Caco-2 (cell line): ENCODE results near the gene TPRX2. TPM values are rescaled to one million over a fixed set of nuclear protein-coding genes. Genes with fewer than 3 reads are reported as not detected.

Experiments used
- BruUV-seq: library from RNA; stranded (reverse); fragments of 400-500 nt; replicated peaks from 2 replicates; lab custom pipeline; 2021; lab: Mats Ljungman, UMichigan
- CTCF ChIA-PET: fragments of 300-600 bp; sonication (Branson Sonifier 250); formaldehyde crosslinking; loops from one replicate; lab custom pipeline; 2022; ENCODE audit warnings: antibody characterized with exemption; lab: Charles Lee
- POLR2A ChIA-PET: fragments of 300-600 bp; sonication (Branson Sonifier 250); formaldehyde crosslinking; loops from one replicate; lab custom pipeline; 2022; ENCODE audit warnings: antibody characterized with exemption; lab: Charles Lee
- DNase-seq, 2 experiments: peaks; one replicate each; pipeline versions ENCODE4 v3.0.0 to v3.0.0-alpha.2; 2020 to 2022
- H3K27me3 ChIP-seq: replicated peaks from 2 replicates; pipeline ENCODE4 v1.6.0; 2011; ENCODE audit warnings: low read length; ENCODE audit not compliant: control insufficient read depth, insufficient read depth
- H3K36me3 ChIP-seq: 2 replicates; pipeline ENCODE4 v1.5.1; 2011; ENCODE audit warnings: low read length; ENCODE audit not compliant: control insufficient read depth, insufficient read depth
- H3K4me1 ChIP-seq: fragments of 250-450 bp; sonication (Bioruptor Pico); 2 replicates; pipeline ENCODE4 v1.5.1; 2020; ENCODE audit warnings: mild to moderate bottlenecking
- H3K4me3 ChIP-seq: 2 replicates; pipeline ENCODE4 v1.5.1; 2011; ENCODE audit warnings: low read depth, mild to moderate bottlenecking, control low read depth, low read length
- H3K9me3 ChIP-seq: fragments of 250-450 bp; sonication (Bioruptor Pico); 2 replicates; pipeline ENCODE4 v1.5.1; 2020; ENCODE audit warnings: mild to moderate bottlenecking, moderate library complexity
- H3K27ac Mint-ChIP-seq: one replicate; pipeline ENCODE4 v1.8.0; 2022; ENCODE audit warnings: mixed read lengths; ENCODE audit not compliant: unreplicated experiment
- H3K27me3 Mint-ChIP-seq: one replicate; pipeline ENCODE4 v1.8.0; 2022; ENCODE audit warnings: mixed read lengths; ENCODE audit not compliant: insufficient read depth, unreplicated experiment
- H3K36me3 Mint-ChIP-seq: one replicate; pipeline ENCODE4 v1.8.0; 2022; ENCODE audit warnings: mild to moderate bottlenecking, mixed read lengths; ENCODE audit not compliant: insufficient read depth, unreplicated experiment
- H3K4me1 Mint-ChIP-seq: one replicate; pipeline ENCODE4 v1.8.0; 2022; ENCODE audit warnings: low read depth, mixed read lengths; ENCODE audit not compliant: unreplicated experiment
- H3K4me3 Mint-ChIP-seq: one replicate; pipeline ENCODE4 v1.8.0; 2022; ENCODE audit warnings: mild to moderate bottlenecking, moderate library complexity, mixed read lengths; ENCODE audit not compliant: unreplicated experiment
- H3K9me3 Mint-ChIP-seq: one replicate; pipeline ENCODE4 v1.8.0; 2022; ENCODE audit warnings: mixed read lengths; ENCODE audit not compliant: unreplicated experiment
- intact Hi-C: fragments of 100-400 bp; cut with micrococcal nuclease; formaldehyde crosslinking; loops from one replicate; pipeline ENCODE4 v1.10.0; 2022; ENCODE audit not compliant: unreplicated experiment
- total RNA-seq: library from RNA; stranded (reverse); gene quantifications from 2 replicates; pipeline ENCODE4 v1.2.3, GENCODE V29; 2022
- TF ChIP-seq, protein P1 (sequence below), 2 experiments: fragments of 200-600 bp in 1 of 2; IDR thresholded peaks; 1 replicate in 1 of 2; 2 replicates in 1 of 2; pipeline versions ENCODE4 v1.5.1 to v1.8.0; 2011 to 2022; ENCODE audit warnings: antibody characterized with exemption in 1 of 2, control low read depth in 1 of 2, inconsistent platforms in 1 of 2, low read depth in 1 of 2, low read length in 1 of 2, mild to moderate bottlenecking in 1 of 2, moderate library complexity in 1 of 2; ENCODE audit not compliant: insufficient read depth in 1 of 2, severe bottlenecking in 1 of 2, unreplicated experiment in 1 of 2

Gene TPRX2
- total RNA-seq, 1 experiment from 2014 or later: not detected

DNA sequence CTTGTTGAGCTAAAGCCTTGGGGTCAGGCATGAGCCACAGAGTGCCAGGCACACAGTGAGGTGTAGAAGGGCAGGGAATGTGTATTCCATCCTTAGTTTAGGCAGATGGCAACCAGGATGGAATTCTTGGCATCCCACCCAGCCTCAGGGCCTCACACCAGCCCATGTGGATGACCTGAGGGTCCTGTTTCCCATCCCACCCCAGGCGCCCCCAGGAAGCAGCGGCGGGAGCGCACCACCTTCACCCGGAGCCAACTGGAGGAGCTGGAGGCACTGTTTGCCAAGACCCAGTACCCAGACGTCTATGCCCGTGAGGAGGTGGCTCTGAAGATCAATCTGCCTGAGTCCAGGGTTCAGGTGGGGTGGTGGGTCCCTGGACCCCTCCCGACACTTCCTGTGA is 23.0 kb upstream of the TPRX2 start:
- no peaks in the 10 kb centered on the region for H3K36me3 ChIP-seq
- H3K27ac Mint-ChIP-seq: no peak overlapping the region

DNA sequence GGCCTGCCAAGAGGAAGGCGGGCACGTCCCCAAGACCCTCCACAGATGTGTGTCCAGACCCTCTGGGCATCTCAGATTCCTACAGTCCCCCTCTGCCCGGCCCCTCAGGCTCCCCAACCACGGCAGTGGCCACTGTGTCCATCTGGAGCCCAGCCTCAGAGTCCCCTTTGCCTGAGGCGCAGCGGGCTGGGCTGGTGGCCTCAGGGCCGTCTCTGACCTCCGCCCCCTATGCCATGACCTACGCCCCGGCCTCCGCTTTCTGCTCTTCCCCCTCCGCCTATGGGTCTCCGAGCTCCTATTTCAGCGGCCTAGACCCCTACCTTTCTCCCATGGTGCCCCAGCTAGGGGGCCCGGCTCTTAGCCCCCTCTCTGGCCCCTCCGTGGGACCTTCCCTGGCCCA is 19.6 kb upstream of the TPRX2 start:
- TF ChIP-seq, protein P1, sequence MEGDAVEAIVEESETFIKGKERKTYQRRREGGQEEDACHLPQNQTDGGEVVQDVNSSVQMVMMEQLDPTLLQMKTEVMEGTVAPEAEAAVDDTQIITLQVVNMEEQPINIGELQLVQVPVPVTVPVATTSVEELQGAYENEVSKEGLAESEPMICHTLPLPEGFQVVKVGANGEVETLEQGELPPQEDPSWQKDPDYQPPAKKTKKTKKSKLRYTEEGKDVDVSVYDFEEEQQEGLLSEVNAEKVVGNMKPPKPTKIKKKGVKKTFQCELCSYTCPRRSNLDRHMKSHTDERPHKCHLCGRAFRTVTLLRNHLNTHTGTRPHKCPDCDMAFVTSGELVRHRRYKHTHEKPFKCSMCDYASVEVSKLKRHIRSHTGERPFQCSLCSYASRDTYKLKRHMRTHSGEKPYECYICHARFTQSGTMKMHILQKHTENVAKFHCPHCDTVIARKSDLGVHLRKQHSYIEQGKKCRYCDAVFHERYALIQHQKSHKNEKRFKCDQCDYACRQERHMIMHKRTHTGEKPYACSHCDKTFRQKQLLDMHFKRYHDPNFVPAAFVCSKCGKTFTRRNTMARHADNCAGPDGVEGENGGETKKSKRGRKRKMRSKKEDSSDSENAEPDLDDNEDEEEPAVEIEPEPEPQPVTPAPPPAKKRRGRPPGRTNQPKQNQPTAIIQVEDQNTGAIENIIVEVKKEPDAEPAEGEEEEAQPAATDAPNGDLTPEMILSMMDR (IDR thresholded peaks at IDR 0.05; ENCODE audit: insufficient read depth in 1 of 2, low read depth in 1 of 2, low read length in 1 of 2, severe bottlenecking in 1 of 2, unreplicated experiment in 1 of 2): no peak
- ChIA-PET POLR2A (no interaction called here), CTCF (interaction anchor here (2.0 kb wide), 1 partner anchor 30 kb away, joined by 4 read pairs; no protein-coding TSS in a partner anchor)
- intact Hi-C loops: no loop called here
- H3K36me3 Mint-ChIP-seq: no peaks in the 10 kb centered on the region
- H3K4me1 Mint-ChIP-seq: no peaks in the 10 kb centered on the region
- H3K9me3 Mint-ChIP-seq: no peaks in the 10 kb centered on the region
- no peaks in the 10 kb centered on the region for H3K36me3 ChIP-seq
- no peak for DNase-seq
- H3K27ac Mint-ChIP-seq: no peak overlapping the region
- no peaks in the 10 kb centered on the region; the same call in 1 of the 2 replicates for H3K9me3 ChIP-seq
- no peaks in the 10 kb centered on the region for H3K4me1 ChIP-seq
- H3K4me3 ChIP-seq: no peak overlapping the region
- H3K27me3 ChIP-seq: no peaks in the 10 kb centered on the region
- peaks cover 7% of the 10 kb centered on the region for H3K27me3 Mint-ChIP-seq
- BruUV-seq: no TSS peak
- no peak overlapping the region for H3K4me3 Mint-ChIP-seq

More for the DNA sequence above, 23.0 kb upstream of the TPRX2 start:
- Histone ChIP-seq H3K27me3 (no peaks in the 10 kb centered on the region), H3K4me3 (no peak overlapping the region), H3K4me1 (no peaks in the 10 kb centered on the region), H3K9me3 (no peaks in the 10 kb centered on the region; the same call in 1 of the 2 replicates)
- Mint-ChIP-seq H3K36me3 (no peaks in the 10 kb centered on the region), H3K4me3 (no peak overlapping the region), H3K4me1 (no peaks in the 10 kb centered on the region), H3K9me3 (no peaks in the 10 kb centered on the region), H3K27me3 (no peaks in the 10 kb centered on the region)
- BruUV-seq: no TSS peak
- intact Hi-C loops: no loop called here
- TF ChIP-seq, protein P1 (IDR thresholded peaks at IDR 0.05; ENCODE audit: insufficient read depth in 1 of 2, low read depth in 1 of 2, low read length in 1 of 2, severe bottlenecking in 1 of 2, unreplicated experiment in 1 of 2): no peak
- ChIA-PET POLR2A (no interaction called here), CTCF (interaction anchor here (0.6 to 0.7 kb wide), 2 partner anchors 13 to 245 kb away, joined by 3 to 5 read pairs; no protein-coding TSS in a partner anchor)
- no peak for DNase-seq

DNA sequence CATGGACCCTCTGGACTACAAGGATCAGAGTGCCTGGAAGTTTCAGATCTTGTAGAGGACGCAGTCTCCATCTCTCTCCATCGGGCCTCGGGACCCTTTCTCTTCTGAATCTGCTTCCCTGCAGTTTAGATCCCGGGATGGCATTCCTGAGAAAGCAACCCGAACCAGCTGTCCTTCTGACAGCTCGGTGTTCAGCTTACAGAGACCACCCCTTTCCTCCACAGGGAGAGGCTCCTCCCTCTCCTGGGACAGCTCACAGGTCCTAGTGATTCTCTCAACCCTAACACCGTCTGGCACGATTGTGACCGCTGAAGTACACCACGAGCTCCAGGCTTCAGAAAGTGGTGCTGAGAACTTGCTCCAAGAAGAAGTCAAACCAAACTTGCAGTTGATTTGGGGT is 19.1 kb upstream of the TPRX2 start:
- H3K4me3 Mint-ChIP-seq: no peak overlapping the region

More for the DNA sequence above, 19.1 kb upstream of the TPRX2 start:
- H3K4me1 Mint-ChIP-seq: no peaks in the 10 kb centered on the region
- Histone ChIP-seq H3K27me3 (no peaks in the 10 kb centered on the region), H3K36me3 (no peaks in the 10 kb centered on the region), H3K4me3 (no peak overlapping the region), H3K4me1 (no peaks in the 10 kb centered on the region), H3K9me3 (no peaks in the 10 kb centered on the region; the same call in 1 of the 2 replicates)
- TF ChIP-seq, protein P1 (IDR thresholded peaks at IDR 0.05; ENCODE audit: insufficient read depth in 1 of 2, low read depth in 1 of 2, low read length in 1 of 2, severe bottlenecking in 1 of 2, unreplicated experiment in 1 of 2): no peak
- DNase-seq: no peak
- no peaks in the 10 kb centered on the region for H3K36me3 Mint-ChIP-seq
- H3K27me3 Mint-ChIP-seq: peaks cover 7% of the 10 kb centered on the region
- BruUV-seq: no TSS peak
- intact Hi-C loops: no loop called here
- H3K9me3 Mint-ChIP-seq: no peaks in the 10 kb centered on the region
- CTCF ChIA-PET: interaction anchor here (2.0 kb wide), 1 partner anchor 29 kb away, joined by 4 read pairs; no protein-coding TSS in a partner anchor
- POLR2A ChIA-PET: no interaction called here
- no peak overlapping the region for H3K27ac Mint-ChIP-seq
